ENCODE measurements around the gene SLC35A2. TPM values are rescaled to one million over a fixed set of nuclear protein-coding genes. Genes with fewer than 3 reads are reported as not detected.

Gene SLC35A2
- total RNA-seq, 2 experiments from 2014 or later, result 9.9 to 22.2 TPM

DNA sequence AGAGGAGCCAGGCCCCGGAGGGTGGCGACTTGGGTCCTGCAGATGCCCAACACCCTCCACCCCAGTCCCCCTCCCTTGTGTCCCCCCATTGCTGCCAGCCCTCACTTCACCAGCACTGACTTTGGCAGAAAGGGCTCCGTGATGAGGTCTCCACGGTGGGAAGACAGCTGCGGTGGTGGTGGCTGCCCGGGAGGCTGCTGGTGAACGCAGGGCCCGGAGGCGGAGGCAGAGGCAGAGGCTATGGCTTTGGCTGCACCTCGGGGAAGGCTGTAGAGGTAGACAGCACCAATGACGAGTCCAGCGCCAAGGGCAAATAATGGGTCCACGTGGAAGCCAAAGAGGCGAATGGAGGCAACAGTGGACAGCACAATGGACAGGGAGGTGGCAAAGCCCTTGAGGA is 6.8 kb downstream of the SLC35A2 start:
- no peak for TF ChIP-seq CTCF (conservative IDR thresholded peaks at IDR 0.05; ENCODE audit: low read length)
- H3K4me3 ChIP-seq (ENCODE audit: low read depth, low read length, poor library complexity, severe bottlenecking), result no peak overlapping the region
- no TSS peak for BruUV-seq (replicated peaks)
- peaks cover 7% of the 10 kb centered on the region for H3K79me2 ChIP-seq (ENCODE audit: insufficient read depth, low read depth, low read length)
- H3K4me1 ChIP-seq (ENCODE audit: insufficient read depth, low read length, poor library complexity, severe bottlenecking), result peaks cover 9% of the 10 kb centered on the region
- no peaks in the 10 kb centered on the region for H3K9me2 ChIP-seq (ENCODE audit: insufficient read depth, low read length)
- intact Hi-C loops (cut with micrococcal nuclease; ENCODE audit: unreplicated experiment), result no loop called here
- POLR2A ChIA-PET, result no interaction called here
- peaks cover 48% of the 10 kb centered on the region for H3K36me3 ChIP-seq (ENCODE audit: insufficient read depth, low read length)
- no peak overlapping the region for H3K4me2 ChIP-seq (ENCODE audit: low read length)
- H3K27ac ChIP-seq (ENCODE audit: low read depth, low read length, poor library complexity, severe bottlenecking), result no peak overlapping the region
- no peak overlapping the region for H2AFZ ChIP-seq (ENCODE audit: low read length)
- CTCF ChIA-PET (ENCODE audit: unreplicated experiment), result no interaction called here
- H4K20me1 ChIP-seq (ENCODE audit: insufficient read depth, low read length), result no peaks in the 10 kb centered on the region
- no peaks in the 10 kb centered on the region for H3K9me3 ChIP-seq (ENCODE audit: low read length)
- DNase-seq (ENCODE audit: low spot score), result no peak

DNA sequence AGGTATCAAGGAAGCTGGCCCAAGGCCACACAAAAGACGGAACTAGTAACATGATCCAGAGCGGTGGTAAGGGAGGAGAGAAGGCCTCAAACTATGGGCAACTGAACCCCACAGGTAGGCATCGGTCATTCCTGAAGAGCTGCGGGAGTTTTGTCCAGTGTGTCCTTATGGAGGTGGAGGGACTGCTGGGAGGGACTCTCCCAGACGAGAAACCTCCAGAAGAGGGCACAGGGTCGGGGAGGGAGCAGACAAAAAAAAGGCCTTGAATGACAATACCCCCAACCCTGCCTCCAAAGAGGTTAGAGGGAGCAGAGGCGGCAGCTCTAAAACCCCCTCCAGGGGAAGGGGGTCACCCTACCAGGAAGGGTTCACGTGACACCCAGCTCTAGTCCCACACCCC is 7.3 kb downstream of the SLC35A2 start:
- H3K4me3 ChIP-seq (ENCODE audit: low read depth, low read length, poor library complexity, severe bottlenecking), result no peak overlapping the region
- H3K9me2 ChIP-seq (ENCODE audit: insufficient read depth, low read length), result no peaks in the 10 kb centered on the region
- H2AFZ ChIP-seq (ENCODE audit: low read length), result no peak overlapping the region
- ChIA-PET CTCF (ENCODE audit: unreplicated experiment) (no interaction called here), POLR2A (no interaction called here)
- H3K4me1 ChIP-seq (ENCODE audit: insufficient read depth, low read length, poor library complexity, severe bottlenecking), result peaks cover 14% of the 10 kb centered on the region
- no peak for DNase-seq (ENCODE audit: low spot score)
- peaks cover 11% of the 10 kb centered on the region for H3K79me2 ChIP-seq (ENCODE audit: insufficient read depth, low read depth, low read length)
- no peaks in the 10 kb centered on the region for H3K9me3 ChIP-seq (ENCODE audit: low read length)
- TF ChIP-seq CTCF (conservative IDR thresholded peaks at IDR 0.05; ENCODE audit: low read length) (no peak), EZH2phosphoT487 (IDR thresholded peaks at IDR 0.05; ENCODE audit: borderline replicate concordance, low read depth, low read length) (no peak)
- H4K20me1 ChIP-seq (ENCODE audit: insufficient read depth, low read length), result no peaks in the 10 kb centered on the region; the same call in 1 of the 2 replicates
- intact Hi-C loops (cut with micrococcal nuclease; ENCODE audit: unreplicated experiment), result no loop called here
- H3K36me3 ChIP-seq (ENCODE audit: insufficient read depth, low read length), result peaks cover 50% of the 10 kb centered on the region
- H3K4me2 ChIP-seq (ENCODE audit: low read length), result no peak overlapping the region
- BruUV-seq (replicated peaks), result no TSS peak
- no peak overlapping the region for H3K27ac ChIP-seq (ENCODE audit: low read depth, low read length, poor library complexity, severe bottlenecking)

GRCh38 chrX:48903290-48903689 is 8.2 kb downstream of the SLC35A2 start:
- Histone ChIP-seq H3K9me3 (ENCODE audit: low read length) (no peaks in the 10 kb centered on the region), H3K27ac (ENCODE audit: low read depth, low read length, poor library complexity, severe bottlenecking) (no peak overlapping the region), H3K36me3 (ENCODE audit: insufficient read depth, low read length) (peaks cover 52% of the 10 kb centered on the region), H3K79me2 (ENCODE audit: insufficient read depth, low read depth, low read length) (peaks cover 20% of the 10 kb centered on the region), H3K9me2 (ENCODE audit: insufficient read depth, low read length) (no peaks in the 10 kb centered on the region), H3K4me2 (ENCODE audit: low read length) (no peak overlapping the region), H4K20me1 (ENCODE audit: insufficient read depth, low read length) (no peaks in the 10 kb centered on the region; the same call in 1 of the 2 replicates), H2AFZ (ENCODE audit: low read length) (no peak overlapping the region), H3K4me3 (ENCODE audit: low read depth, low read length, poor library complexity, severe bottlenecking) (no peak overlapping the region), H3K4me1 (ENCODE audit: insufficient read depth, low read length, poor library complexity, severe bottlenecking) (peaks cover 19% of the 10 kb centered on the region)
- DNase-seq (ENCODE audit: low spot score), result no peak
- intact Hi-C loops (cut with micrococcal nuclease; ENCODE audit: unreplicated experiment), result no loop called here
- ChIA-PET CTCF (ENCODE audit: unreplicated experiment) (interaction anchor here (0.5 kb wide), 1 partner anchor 194 kb away, joined by 3 read pairs; no protein-coding TSS in a partner anchor), POLR2A (no interaction called here)
- BruUV-seq (replicated peaks), result no TSS peak
- no peak for TF ChIP-seq CTCF (conservative IDR thresholded peaks at IDR 0.05; ENCODE audit: low read length)
- TF ChIP-seq EZH2phosphoT487 (IDR thresholded peaks at IDR 0.05; ENCODE audit: borderline replicate concordance, low read depth, low read length), result no peak

Data from OCI-LY7 (cell line).